CD14-positive monocyte (primary cell): ENCODE measurements around the gene IZUMO4. TPM values are rescaled to one million over a fixed set of nuclear protein-coding genes. Genes with fewer than 3 reads are reported as not detected.

Source experiments
- DNase-seq, 3 donors: peaks; one replicate each; pipeline ENCODE4 v3.0.0-alpha.2; 2011 to 2022
- H2AFZ ChIP-seq: 2 replicates; pipeline ENCODE4 v1.6.0; 2012; ENCODE audit warnings: mild to moderate bottlenecking, low read depth, low read length, inconsistent platforms; ENCODE audit not compliant: insufficient read depth, poor library complexity, severe bottlenecking
- H3K27ac ChIP-seq, 2 donors: 1 replicate in 1 of 2; 2 replicates in 1 of 2; pipeline ENCODE4 v1.5.1; 2012 to 2013; ENCODE audit warnings: low read length in 2 of 2, control low read depth in 1 of 2, inconsistent platforms in 1 of 2, low read depth in 1 of 2, mild to moderate bottlenecking in 1 of 2
- H3K27me3 ChIP-seq, 2 donors: one replicate each; pipeline versions ENCODE4 v1.6.0 to v1.6.1; 2011 to 2013; ENCODE audit warnings: low read length in 2 of 2; ENCODE audit not compliant: control insufficient read depth in 2 of 2, insufficient read depth in 2 of 2
- H3K36me3 ChIP-seq, 2 donors: replicated peaks in 1 of 2; 1 replicate in 1 of 2; 2 replicates in 1 of 2; pipeline versions ENCODE4 v1.5.1 to v1.6.1; 2012 to 2013; ENCODE audit warnings: low read length in 2 of 2, control low read depth in 1 of 2, inconsistent platforms in 1 of 2, mild to moderate bottlenecking in 1 of 2; ENCODE audit not compliant: insufficient read depth in 2 of 2, control insufficient read depth in 1 of 2
- H3K4me1 ChIP-seq, 2 donors: 1 replicate in 1 of 2; 2 replicates in 1 of 2; pipeline versions ENCODE4 v1.5.1 to v1.6.1; 2012 to 2013; ENCODE audit warnings: low read length in 2 of 2, control low read depth in 1 of 2, inconsistent platforms in 1 of 2, mild to moderate bottlenecking in 1 of 2, moderate library complexity in 1 of 2; ENCODE audit not compliant: insufficient read depth in 2 of 2, control insufficient read depth in 1 of 2
- H3K4me2 ChIP-seq: replicated peaks from 2 replicates; pipeline ENCODE3; 2012; ENCODE audit warnings: low read length, moderate library complexity, mild to moderate bottlenecking; ENCODE audit not compliant: poor library complexity, severe bottlenecking; ENCODE audit errors: extremely low read depth
- H3K4me3 ChIP-seq, 3 experiments: fragments of 200-600 bp in 1 of 3; sonication (generic) in 1 of 3; replicated peaks in 1 of 3; 1 replicate in 2 of 3; 2 replicates in 1 of 3; pipeline ENCODE4 v1.5.1; 2011 to 2013; ENCODE audit warnings: low read length in 3 of 3, mild to moderate bottlenecking in 3 of 3, control low read depth in 2 of 3, low read depth in 2 of 3, inconsistent platforms in 1 of 3, moderate library complexity in 1 of 3
- H3K79me2 ChIP-seq: 2 replicates; pipeline ENCODE4 v1.6.0; 2012; ENCODE audit warnings: mild to moderate bottlenecking, control low read depth, inconsistent platforms, low read length, moderate library complexity; ENCODE audit not compliant: insufficient read depth
- H3K9ac ChIP-seq: 2 replicates; pipeline ENCODE4 v1.6.0; 2017; ENCODE audit warnings: low read length, mild to moderate bottlenecking; ENCODE audit not compliant: insufficient read depth, poor library complexity, severe bottlenecking
- H3K9me3 ChIP-seq, 2 donors: replicated peaks in 1 of 2; 1 replicate in 1 of 2; 2 replicates in 1 of 2; pipeline versions ENCODE4 v1.5.1 to v1.6.1; 2012 to 2013; ENCODE audit warnings: low read length in 2 of 2, control low read depth in 1 of 2; ENCODE audit not compliant: control insufficient read depth in 1 of 2, insufficient read depth in 1 of 2
- H4K20me1 ChIP-seq: 2 replicates; pipeline ENCODE4 v1.6.0; 2012; ENCODE audit warnings: mild to moderate bottlenecking, low read length, control low read depth, moderate library complexity; ENCODE audit not compliant: insufficient read depth
- H3K27ac Mint-ChIP-seq, 7 donors: one replicate each; pipeline ENCODE4 v1.8.0; 2020; ENCODE audit warnings: mild to moderate bottlenecking in 7 of 7, mixed read lengths in 7 of 7, moderate library complexity in 6 of 7, inconsistent platforms in 2 of 7
- H3K27me3 Mint-ChIP-seq, 3 donors: one replicate each; pipeline ENCODE4 v1.8.0; 2021 to 2022; ENCODE audit warnings: low read depth in 3 of 3, mild to moderate bottlenecking in 3 of 3, mixed read lengths in 3 of 3, moderate library complexity in 3 of 3, inconsistent platforms in 1 of 3
- H3K36me3 Mint-ChIP-seq, 2 donors: one replicate each; pipeline ENCODE4 v1.8.0; 2020; ENCODE audit warnings: mixed read lengths in 2 of 2, inconsistent platforms in 1 of 2, mild to moderate bottlenecking in 1 of 2
- H3K4me1 Mint-ChIP-seq: one replicate; pipeline ENCODE4 v1.8.0; 2020; ENCODE audit warnings: mild to moderate bottlenecking, mixed read lengths
- H3K4me3 Mint-ChIP-seq, 2 donors: one replicate each; pipeline ENCODE4 v1.8.0; 2020; ENCODE audit warnings: mild to moderate bottlenecking in 2 of 2, mixed read lengths in 2 of 2, moderate library complexity in 1 of 2
- H3K9me3 Mint-ChIP-seq, 7 donors: one replicate each; pipeline ENCODE4 v1.8.0; 2020 to 2022; ENCODE audit warnings: mixed read lengths in 7 of 7, mild to moderate bottlenecking in 6 of 7, moderate library complexity in 6 of 7, inconsistent platforms in 2 of 7
- WGBS: methylation state at CpG from one replicate; pipeline ENCODE4 v1.1.5; 2013; ENCODE audit warnings: missing lambda C conversion rate; ENCODE audit not compliant: insufficient coverage; 5-methylcytosine and 5-hydroxymethylcytosine counted together
- intact Hi-C, 2 donors: fragments of 100-400 bp; cut with micrococcal nuclease; formaldehyde crosslinking; loops; one replicate each; pipeline versions ENCODE4 v1.15.0 to v1.15.1; 2023
- polyA plus RNA-seq, 3 donors: library from polyadenylated mRNA; depleted of rRNA in 1 of 3; unstranded in 2 of 3; stranded (reverse) in 1 of 3; fragments of 300-500 nt in 2 of 3; fragments of >200 nt in 1 of 3; fragmentation: Illumina TruSeq in 2 of 3; gene quantifications; 1 replicate in 2 of 3; 2 replicates in 1 of 3; pipeline ENCODE4 v1.2.3, GENCODE V29; 2012 to 2021
- TF ChIP-seq, protein P1 (sequence below): fragments of 200-600 bp; IDR thresholded peaks from one replicate; pipeline ENCODE4 v1.8.0; 2022; ENCODE audit warnings: antibody characterized with exemption, mild to moderate bottlenecking

The IZUMO4 gene
- polyA plus RNA-seq, 3 donors, result 0.41 to 17.5 (median 0.80) TPM

GRCh38 chr19:2101417-2102335 lies 5.0 kb downstream of the IZUMO4 start:
- Mint-ChIP-seq H3K4me3 (no peak overlapping the region), H3K9me3 (peaks cover 5 to 13% (median 11%) of the 10 kb centered on the region in 7 donors), H3K36me3 (peaks cover 53 to 72% of the 10 kb centered on the region in 2 donors), H3K27ac (peak overlapping the region in 2 of 7 donors; percentile 57 to 59), H3K4me1 (peaks cover 9% of the 10 kb centered on the region), H3K27me3 (no peaks in the 10 kb centered on the region)
- Histone ChIP-seq H3K4me2 (no peak overlapping the region), H3K9me3 (peaks cover 10 to 19% of the 10 kb centered on the region in 2 donors), H3K4me1 (peaks cover 11 to 12% of the 10 kb centered on the region in 2 donors), H3K79me2 (peaks cover 25% of the 10 kb centered on the region), H3K4me3 (no peak overlapping the region), H3K27ac (no peak overlapping the region), H3K9ac (no peak overlapping the region), H4K20me1 (peaks cover 65% of the 10 kb centered on the region), H2AFZ (no peak overlapping the region), H3K27me3 (no peaks in the 10 kb centered on the region), H3K36me3 (peaks cover 54 to 69% of the 10 kb centered on the region in 2 donors)
- intact Hi-C loops, result no loop called here
- 93% methylated on average over 44 of the region's 45 CpGs for WGBS
- DNase-seq, result no peak
- TF ChIP-seq, protein P1, sequence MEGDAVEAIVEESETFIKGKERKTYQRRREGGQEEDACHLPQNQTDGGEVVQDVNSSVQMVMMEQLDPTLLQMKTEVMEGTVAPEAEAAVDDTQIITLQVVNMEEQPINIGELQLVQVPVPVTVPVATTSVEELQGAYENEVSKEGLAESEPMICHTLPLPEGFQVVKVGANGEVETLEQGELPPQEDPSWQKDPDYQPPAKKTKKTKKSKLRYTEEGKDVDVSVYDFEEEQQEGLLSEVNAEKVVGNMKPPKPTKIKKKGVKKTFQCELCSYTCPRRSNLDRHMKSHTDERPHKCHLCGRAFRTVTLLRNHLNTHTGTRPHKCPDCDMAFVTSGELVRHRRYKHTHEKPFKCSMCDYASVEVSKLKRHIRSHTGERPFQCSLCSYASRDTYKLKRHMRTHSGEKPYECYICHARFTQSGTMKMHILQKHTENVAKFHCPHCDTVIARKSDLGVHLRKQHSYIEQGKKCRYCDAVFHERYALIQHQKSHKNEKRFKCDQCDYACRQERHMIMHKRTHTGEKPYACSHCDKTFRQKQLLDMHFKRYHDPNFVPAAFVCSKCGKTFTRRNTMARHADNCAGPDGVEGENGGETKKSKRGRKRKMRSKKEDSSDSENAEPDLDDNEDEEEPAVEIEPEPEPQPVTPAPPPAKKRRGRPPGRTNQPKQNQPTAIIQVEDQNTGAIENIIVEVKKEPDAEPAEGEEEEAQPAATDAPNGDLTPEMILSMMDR, result no peak

DNA sequence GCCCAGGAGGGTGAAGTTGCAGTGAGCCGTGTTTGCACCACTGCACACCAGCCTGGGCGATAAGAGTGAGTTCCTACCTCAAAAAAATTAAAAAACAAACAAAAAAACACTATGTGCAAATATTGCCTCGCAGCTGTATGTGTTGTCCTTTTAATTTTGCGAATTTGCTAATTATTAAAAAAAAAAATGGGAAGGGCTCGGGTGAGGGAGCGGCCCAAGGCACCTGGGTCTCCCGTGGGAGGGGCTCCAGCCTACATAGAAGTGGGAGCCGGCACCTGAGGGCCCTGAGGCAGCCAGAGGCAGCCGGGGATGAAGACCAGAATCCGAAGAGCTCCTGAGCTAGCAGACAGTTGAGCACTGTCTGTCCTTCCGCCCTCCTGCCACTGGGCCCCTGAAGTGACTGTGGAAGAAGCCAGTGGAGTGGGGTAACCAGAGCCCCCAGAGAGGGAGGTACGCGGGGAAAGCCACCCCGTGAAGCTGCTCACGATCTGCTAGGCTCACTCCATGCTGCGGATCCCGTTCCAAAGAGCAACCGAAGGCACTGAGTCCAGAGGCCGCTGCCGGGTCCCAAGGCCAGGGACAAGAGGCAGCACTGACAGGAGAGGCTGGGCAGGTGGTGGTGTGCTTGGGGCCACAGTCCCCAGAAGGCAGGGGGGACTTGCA lies 6.5 kb downstream of the IZUMO4 start:
- Histone ChIP-seq H3K27ac (no peak overlapping the region), H3K9me3 (peaks cover 10 to 21% of the 10 kb centered on the region in 2 donors), H4K20me1 (peaks cover 58% of the 10 kb centered on the region), H3K4me2 (no peak overlapping the region), H3K4me1 (no peaks in the 10 kb centered on the region), H3K9ac (no peak overlapping the region), H3K79me2 (peaks cover 25% of the 10 kb centered on the region), H3K27me3 (no peaks in the 10 kb centered on the region), H3K4me3 (no peak overlapping the region), H2AFZ (no peak overlapping the region), H3K36me3 (peaks cover 67 to 84% of the 10 kb centered on the region in 2 donors)
- 96% methylated on average over 18 of the region's 20 CpGs for WGBS
- Mint-ChIP-seq H3K27ac (peak overlapping the region in 2 of 7 donors; percentile 3 to 43), H3K27me3 (peaks cover 0 to 3% (median 2%) of the 10 kb centered on the region in 3 donors), H3K4me1 (no peaks in the 10 kb centered on the region), H3K9me3 (peaks cover 5 to 15% (median 12%) of the 10 kb centered on the region in 7 donors), H3K4me3 (no peak overlapping the region), H3K36me3 (peaks cover 66 to 87% of the 10 kb centered on the region in 2 donors)
- TF ChIP-seq, protein P1, result no peak
- DNase-seq, result no peak
- intact Hi-C loops, result no loop called here
